ENCODE data around the gene MKX. TPM values are rescaled to one million over a fixed set of nuclear protein-coding genes. Genes with fewer than 3 reads are reported as not detected.
A peak's percentile ranks its signal among the peaks of the same experiment; 100 is the strongest.

MKX gene
- total and polyA plus RNA-seq, 7 donors = 0.01 to 0.24 (median 0.07) TPM; not detected in 1

DNA sequence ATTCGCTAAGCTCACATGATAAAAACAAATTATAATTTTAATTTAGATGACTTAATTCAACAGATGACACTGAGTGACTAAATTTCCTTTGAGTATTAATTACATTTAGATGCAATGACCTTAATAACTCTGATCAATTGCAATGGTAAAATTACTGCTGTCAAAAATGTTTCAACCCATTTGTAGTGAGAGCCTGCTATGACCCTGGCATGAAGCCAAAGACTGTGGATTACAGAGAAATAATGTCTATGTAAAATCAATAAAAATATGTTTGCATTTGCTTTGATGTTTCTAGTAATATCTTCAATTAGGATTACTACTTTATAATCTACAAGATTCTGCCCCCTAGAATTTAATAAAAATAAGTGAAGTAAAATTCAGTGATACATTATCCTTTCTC lies 15.6 kb downstream of the MKX start:
- peaks cover 0 to 3% (median 2%) of the 10 kb centered on the region in 3 donors for H3K27me3 ChIP-seq (ENCODE audit: insufficient read depth in 3 of 3, low read length in 2 of 3)
- no peak overlapping the region for H3K4me3 ChIP-seq
- 96 to 100% (median 99%) methylated on average over 1 of the region's 1 CpG for WGBS, 3 donors
- intact Hi-C loops (cut with DNase I) = no loop called here
- no peak for ATAC-seq
- TF ChIP-seq, protein P1, sequence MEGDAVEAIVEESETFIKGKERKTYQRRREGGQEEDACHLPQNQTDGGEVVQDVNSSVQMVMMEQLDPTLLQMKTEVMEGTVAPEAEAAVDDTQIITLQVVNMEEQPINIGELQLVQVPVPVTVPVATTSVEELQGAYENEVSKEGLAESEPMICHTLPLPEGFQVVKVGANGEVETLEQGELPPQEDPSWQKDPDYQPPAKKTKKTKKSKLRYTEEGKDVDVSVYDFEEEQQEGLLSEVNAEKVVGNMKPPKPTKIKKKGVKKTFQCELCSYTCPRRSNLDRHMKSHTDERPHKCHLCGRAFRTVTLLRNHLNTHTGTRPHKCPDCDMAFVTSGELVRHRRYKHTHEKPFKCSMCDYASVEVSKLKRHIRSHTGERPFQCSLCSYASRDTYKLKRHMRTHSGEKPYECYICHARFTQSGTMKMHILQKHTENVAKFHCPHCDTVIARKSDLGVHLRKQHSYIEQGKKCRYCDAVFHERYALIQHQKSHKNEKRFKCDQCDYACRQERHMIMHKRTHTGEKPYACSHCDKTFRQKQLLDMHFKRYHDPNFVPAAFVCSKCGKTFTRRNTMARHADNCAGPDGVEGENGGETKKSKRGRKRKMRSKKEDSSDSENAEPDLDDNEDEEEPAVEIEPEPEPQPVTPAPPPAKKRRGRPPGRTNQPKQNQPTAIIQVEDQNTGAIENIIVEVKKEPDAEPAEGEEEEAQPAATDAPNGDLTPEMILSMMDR (IDR thresholded peaks at IDR 0.05) = no peak
- H3K4me1 ChIP-seq = no peaks in the 10 kb centered on the region
- no peak for DNase-seq
- H3K9me3 ChIP-seq = no peaks in the 10 kb centered on the region
- no peak overlapping the region for H3K27ac ChIP-seq
- H3K36me3 ChIP-seq (ENCODE audit: insufficient read depth in 1 of 2, low read depth in 1 of 2) = no peaks in the 10 kb centered on the region

DNA sequence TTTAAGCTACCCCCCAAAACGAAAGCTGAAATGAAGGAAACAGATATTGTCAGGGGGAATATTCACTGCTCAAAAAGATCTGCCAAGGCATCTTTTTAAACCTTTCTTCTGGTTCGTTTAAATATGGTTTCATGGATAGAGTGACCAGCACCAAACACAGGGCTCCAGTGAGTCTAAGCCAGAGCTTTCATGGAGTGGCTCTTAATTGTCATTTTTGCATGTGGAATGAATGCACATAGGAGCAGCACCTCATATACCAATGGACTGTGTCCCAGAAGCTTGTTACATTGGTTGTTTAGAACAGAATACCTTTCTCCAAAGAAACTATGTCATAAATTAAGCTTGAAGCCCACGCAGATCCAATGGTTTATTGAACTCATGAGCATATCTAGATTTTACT lies 17.3 kb downstream of the MKX start:
- DNase-seq (no peak), ATAC-seq (no peak)
- Histone ChIP-seq H3K9me3 (no peaks in the 10 kb centered on the region), H3K36me3 (ENCODE audit: insufficient read depth in 1 of 2, low read depth in 1 of 2) (no peaks in the 10 kb centered on the region), H3K27me3 (ENCODE audit: insufficient read depth in 3 of 3, low read length in 2 of 3) (peaks cover 0 to 3% (median 0%) of the 10 kb centered on the region in 3 donors), H3K27ac (no peak overlapping the region), H3K4me1 (peaks cover 5% of the 10 kb centered on the region), H3K4me3 (no peak overlapping the region)
- TF ChIP-seq, protein P1 (IDR thresholded peaks at IDR 0.05) = no peak
- 77 to 82% (median 80%) methylated on average over 3 of the region's 3 CpGs for WGBS, 3 donors
- intact Hi-C loops (cut with DNase I) = no loop called here

DNA sequence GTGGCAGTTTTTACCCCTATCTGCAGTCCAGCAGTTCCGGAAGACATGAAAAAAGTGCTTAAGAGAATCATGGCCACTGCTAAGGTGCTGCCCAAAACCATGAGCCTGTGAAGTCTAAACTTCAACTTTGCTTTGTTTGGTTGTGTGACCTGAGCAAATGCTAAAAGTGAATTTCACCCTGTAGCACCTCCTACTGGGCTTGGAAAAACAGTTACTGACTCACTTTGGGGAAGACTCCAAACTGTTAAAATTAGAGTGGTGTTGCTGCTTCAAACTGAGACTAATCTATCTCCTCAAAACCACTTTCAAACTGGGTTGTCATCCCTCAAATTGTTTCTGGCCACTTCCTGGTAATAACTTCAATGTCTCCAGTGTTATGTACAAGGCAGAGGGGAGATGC lies 21.3 kb downstream of the MKX start:
- no peaks in the 10 kb centered on the region for H3K9me3 ChIP-seq
- intact Hi-C loops (cut with DNase I) = no loop called here
- H3K36me3 ChIP-seq (ENCODE audit: insufficient read depth in 1 of 2, low read depth in 1 of 2) = no peaks in the 10 kb centered on the region
- DNase-seq = no peak
- H3K27me3 ChIP-seq (ENCODE audit: insufficient read depth in 3 of 3, low read length in 2 of 3) = peaks cover 0 to 3% (median 0%) of the 10 kb centered on the region in 3 donors
- peak in 2 of 4 donors; percentile 47 to 54 for ATAC-seq
- 30 to 91% (median 83%) methylated on average over 1 of the region's 1 CpG for WGBS, 3 donors
- H3K27ac ChIP-seq = no peak overlapping the region
- TF ChIP-seq, protein P1 (IDR thresholded peaks at IDR 0.05) = no peak
- no peak overlapping the region for H3K4me3 ChIP-seq
- peaks cover 5% of the 10 kb centered on the region for H3K4me1 ChIP-seq

DNA sequence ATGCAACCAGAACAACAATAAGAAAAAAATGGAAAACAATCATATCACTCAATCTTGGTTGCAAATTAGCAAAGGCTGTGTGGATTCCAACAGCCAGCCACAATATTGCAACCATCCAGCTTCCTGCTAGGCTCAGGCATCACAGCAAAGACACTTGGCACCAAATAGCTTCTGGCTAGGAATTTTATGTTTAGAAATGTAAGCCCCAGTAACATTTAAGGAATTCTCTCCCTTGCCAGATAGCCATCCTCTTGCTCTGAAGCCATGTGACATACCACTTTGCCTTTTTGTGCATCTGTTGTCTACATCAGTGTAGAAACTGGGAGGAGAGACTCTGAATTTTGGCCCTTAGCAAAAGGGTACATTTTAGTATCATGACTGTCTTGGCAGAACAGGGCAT lies 22.2 kb downstream of the MKX start:
- H3K4me3 ChIP-seq = no peak overlapping the region
- DNase-seq = no peak
- intact Hi-C loops (cut with DNase I) = no loop called here

DNA sequence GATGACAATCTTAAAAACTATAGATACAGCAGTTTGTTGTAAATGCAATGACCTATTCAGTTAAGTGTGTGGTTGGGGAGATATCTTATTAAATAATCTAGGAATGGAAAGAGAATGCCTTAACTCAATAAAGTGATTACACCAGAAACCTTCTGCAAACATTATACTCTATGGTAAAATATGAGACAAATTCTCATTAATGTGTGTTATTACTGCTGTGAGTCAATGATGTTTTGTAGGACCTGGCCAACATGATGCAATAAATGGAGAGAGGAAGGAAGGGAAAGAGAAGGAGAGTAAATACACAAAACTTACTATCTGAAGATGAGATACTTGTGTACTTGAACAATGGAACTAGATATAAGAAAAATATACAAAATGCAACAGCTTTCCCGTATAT lies 25.1 kb downstream of the MKX start:
- Histone ChIP-seq H3K27me3 (ENCODE audit: insufficient read depth in 3 of 3, low read length in 2 of 3) (no peaks in the 10 kb centered on the region), H3K9me3 (no peaks in the 10 kb centered on the region), H3K4me1 (peaks cover 11% of the 10 kb centered on the region), H3K4me3 (no peak overlapping the region), H3K36me3 (ENCODE audit: insufficient read depth in 1 of 2, low read depth in 1 of 2) (no peaks in the 10 kb centered on the region), H3K27ac (no peak overlapping the region)
- intact Hi-C loops (cut with DNase I) = no loop called here
- no peak for ATAC-seq
- TF ChIP-seq, protein P1 (IDR thresholded peaks at IDR 0.05) = no peak
- 94 to 100% (median 94%) methylated on average over 1 of the region's 1 CpG for WGBS, 3 donors
- DNase-seq = no peak

More for the DNA sequence above, 22.2 kb downstream of the MKX start:
- peak; percentile 25 to 79 (median 62) for ATAC-seq
- Histone ChIP-seq H3K27me3 (ENCODE audit: insufficient read depth in 3 of 3, low read length in 2 of 3) (peaks cover 0 to 3% (median 0%) of the 10 kb centered on the region in 3 donors), H3K36me3 (ENCODE audit: insufficient read depth in 1 of 2, low read depth in 1 of 2) (no peaks in the 10 kb centered on the region), H3K27ac (no peak overlapping the region), H3K4me1 (peaks cover 5% of the 10 kb centered on the region), H3K9me3 (no peaks in the 10 kb centered on the region)
- TF ChIP-seq, protein P1 (IDR thresholded peaks at IDR 0.05) = no peak
